ENCODE results near the gene FITM1.

DNA sequence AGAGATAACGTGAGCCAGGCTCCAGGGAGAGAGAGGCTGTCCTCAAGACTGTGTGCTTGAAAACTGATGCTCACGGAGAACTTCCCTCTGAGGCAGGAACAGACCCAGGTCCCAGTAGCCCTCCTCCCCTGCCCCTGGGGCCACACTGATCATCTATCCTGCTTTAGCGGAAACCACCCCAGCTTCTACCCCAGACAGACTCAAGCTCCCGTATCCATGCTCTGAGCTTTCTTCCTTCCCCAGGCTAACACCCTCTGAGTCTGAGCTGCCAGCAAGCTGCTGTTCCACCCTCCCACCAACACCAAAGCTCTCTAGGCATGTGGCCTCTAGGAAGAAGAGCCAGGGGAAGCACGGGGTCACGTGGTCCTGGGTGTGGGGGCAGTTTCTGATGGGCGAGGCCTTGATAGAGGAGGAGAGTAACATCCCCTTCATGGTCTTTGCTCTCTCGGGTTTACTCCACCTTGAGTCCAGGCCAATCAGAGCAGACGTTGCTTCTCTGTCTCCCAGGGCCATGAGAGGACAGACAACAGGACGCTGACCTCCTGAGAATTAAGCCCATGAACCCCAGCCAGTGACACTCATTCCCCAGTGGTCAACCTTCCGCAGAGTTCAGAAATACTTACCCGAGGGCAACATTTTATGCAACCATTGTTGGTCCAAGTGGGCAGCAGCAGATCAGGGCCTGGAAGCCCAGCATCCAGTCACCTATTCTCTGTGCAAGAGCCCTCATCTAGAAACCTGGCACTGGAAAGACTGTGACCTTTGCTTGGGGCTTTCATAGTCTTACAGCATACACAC is 35.0 kb upstream of the FITM1 start:
- TF ChIP-seq, protein P1, sequence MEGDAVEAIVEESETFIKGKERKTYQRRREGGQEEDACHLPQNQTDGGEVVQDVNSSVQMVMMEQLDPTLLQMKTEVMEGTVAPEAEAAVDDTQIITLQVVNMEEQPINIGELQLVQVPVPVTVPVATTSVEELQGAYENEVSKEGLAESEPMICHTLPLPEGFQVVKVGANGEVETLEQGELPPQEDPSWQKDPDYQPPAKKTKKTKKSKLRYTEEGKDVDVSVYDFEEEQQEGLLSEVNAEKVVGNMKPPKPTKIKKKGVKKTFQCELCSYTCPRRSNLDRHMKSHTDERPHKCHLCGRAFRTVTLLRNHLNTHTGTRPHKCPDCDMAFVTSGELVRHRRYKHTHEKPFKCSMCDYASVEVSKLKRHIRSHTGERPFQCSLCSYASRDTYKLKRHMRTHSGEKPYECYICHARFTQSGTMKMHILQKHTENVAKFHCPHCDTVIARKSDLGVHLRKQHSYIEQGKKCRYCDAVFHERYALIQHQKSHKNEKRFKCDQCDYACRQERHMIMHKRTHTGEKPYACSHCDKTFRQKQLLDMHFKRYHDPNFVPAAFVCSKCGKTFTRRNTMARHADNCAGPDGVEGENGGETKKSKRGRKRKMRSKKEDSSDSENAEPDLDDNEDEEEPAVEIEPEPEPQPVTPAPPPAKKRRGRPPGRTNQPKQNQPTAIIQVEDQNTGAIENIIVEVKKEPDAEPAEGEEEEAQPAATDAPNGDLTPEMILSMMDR (IDR thresholded peaks at IDR 0.05) = no peak
- TF ChIP-seq POLR2A (IDR thresholded peaks at IDR 0.05) = no peak
- TF ChIP-seq POLR2AphosphoS5 (IDR thresholded peaks at IDR 0.05) = no peak
